ENCODE measurements around the gene STUM.

DNA sequence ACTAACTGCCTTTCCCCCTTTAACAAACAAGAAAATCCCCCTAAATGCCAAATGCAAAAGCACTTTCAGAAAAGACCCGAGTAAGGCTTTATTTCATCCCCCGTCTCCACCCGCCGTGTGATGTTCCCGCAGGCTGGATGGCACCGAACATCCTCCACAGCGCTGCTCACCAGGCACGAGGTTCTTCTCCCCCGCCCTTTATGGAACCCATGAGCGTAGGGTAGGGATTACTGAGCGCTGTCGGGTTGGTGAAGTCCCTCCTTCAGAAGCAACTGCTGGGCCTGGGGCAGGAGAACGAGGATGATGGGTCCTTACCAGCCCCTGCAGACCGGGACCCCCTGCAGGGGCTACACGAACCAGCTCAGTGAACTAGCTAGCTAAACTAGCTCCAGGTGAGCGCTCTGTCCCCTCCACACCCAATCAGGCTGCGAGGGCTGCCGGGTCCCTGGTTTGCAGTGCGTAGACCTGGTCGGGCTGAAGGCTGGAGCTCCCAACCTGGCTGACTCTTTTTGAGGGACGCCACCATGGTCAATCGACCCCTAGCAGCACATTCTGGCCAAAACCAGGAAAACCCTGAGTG lies 110.1 kb downstream of the STUM start:
- TF ChIP-seq, protein P1, sequence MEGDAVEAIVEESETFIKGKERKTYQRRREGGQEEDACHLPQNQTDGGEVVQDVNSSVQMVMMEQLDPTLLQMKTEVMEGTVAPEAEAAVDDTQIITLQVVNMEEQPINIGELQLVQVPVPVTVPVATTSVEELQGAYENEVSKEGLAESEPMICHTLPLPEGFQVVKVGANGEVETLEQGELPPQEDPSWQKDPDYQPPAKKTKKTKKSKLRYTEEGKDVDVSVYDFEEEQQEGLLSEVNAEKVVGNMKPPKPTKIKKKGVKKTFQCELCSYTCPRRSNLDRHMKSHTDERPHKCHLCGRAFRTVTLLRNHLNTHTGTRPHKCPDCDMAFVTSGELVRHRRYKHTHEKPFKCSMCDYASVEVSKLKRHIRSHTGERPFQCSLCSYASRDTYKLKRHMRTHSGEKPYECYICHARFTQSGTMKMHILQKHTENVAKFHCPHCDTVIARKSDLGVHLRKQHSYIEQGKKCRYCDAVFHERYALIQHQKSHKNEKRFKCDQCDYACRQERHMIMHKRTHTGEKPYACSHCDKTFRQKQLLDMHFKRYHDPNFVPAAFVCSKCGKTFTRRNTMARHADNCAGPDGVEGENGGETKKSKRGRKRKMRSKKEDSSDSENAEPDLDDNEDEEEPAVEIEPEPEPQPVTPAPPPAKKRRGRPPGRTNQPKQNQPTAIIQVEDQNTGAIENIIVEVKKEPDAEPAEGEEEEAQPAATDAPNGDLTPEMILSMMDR (IDR thresholded peaks at IDR 0.05; ENCODE audit: borderline replicate concordance, extremely low read depth, low read length, poor library complexity, severe bottlenecking): no peak
- no peak for TF ChIP-seq EZH2 (IDR thresholded peaks at IDR 0.05; ENCODE audit: borderline replicate concordance, low read depth, low read length, severe bottlenecking)

All from DND-41 (cell line).